GM13976 (cell line): Measurements from ENCODE around the gene PSTPIP2.
"Not testable (repeated sequence)": the region's sequence is repeated elsewhere in the genome, so short reads cannot be mapped to it uniquely, and the experiment has no call there.

Source experiments
- DNase-seq: peaks from one replicate; pipeline ENCODE4 v3.0.0; 2012; ENCODE audit warnings: low spot score
- in situ Hi-C: fragments of 300-500 bp; cut with MboI; formaldehyde crosslinking; loops from one replicate; pipeline ENCODE4 v1.12.0; 2022; ENCODE audit warnings: low sequenced_read_pairs, mixed read lengths, inconsistent platforms; ENCODE audit not compliant: unreplicated experiment
- TF ChIP-seq, protein P1 (sequence below): IDR thresholded peaks from 2 replicates; pipeline ENCODE4 v1.5.1; 2012; ENCODE audit warnings: borderline replicate concordance, mild to moderate bottlenecking; ENCODE audit not compliant: insufficient read depth; ENCODE audit errors: extremely low read depth, missing control alignments, control extremely low read depth

PSTPIP2 gene

DNA sequence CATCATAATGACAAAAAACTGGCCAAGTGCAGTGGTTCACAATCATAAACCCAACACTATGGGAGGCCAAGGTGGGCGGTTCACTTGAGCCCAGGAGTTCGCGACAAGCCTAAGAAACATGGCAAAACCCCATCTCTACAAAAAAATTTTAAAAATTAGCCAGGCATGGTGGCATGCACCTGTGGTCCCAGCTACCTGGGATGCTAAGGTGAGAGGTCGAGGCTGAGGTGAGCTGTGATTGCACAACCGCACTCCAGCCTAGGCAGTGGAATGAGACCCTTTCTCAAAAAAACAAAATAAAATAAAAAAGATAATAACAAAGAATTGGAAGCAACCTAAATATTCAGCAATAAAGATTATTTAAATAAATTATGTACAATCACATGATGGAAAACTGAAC lies 21.8 kb downstream of the PSTPIP2 start:
- DNase-seq = no peak
- TF ChIP-seq, protein P1, sequence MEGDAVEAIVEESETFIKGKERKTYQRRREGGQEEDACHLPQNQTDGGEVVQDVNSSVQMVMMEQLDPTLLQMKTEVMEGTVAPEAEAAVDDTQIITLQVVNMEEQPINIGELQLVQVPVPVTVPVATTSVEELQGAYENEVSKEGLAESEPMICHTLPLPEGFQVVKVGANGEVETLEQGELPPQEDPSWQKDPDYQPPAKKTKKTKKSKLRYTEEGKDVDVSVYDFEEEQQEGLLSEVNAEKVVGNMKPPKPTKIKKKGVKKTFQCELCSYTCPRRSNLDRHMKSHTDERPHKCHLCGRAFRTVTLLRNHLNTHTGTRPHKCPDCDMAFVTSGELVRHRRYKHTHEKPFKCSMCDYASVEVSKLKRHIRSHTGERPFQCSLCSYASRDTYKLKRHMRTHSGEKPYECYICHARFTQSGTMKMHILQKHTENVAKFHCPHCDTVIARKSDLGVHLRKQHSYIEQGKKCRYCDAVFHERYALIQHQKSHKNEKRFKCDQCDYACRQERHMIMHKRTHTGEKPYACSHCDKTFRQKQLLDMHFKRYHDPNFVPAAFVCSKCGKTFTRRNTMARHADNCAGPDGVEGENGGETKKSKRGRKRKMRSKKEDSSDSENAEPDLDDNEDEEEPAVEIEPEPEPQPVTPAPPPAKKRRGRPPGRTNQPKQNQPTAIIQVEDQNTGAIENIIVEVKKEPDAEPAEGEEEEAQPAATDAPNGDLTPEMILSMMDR = no peak
- in situ Hi-C loops = no loop called here

DNA sequence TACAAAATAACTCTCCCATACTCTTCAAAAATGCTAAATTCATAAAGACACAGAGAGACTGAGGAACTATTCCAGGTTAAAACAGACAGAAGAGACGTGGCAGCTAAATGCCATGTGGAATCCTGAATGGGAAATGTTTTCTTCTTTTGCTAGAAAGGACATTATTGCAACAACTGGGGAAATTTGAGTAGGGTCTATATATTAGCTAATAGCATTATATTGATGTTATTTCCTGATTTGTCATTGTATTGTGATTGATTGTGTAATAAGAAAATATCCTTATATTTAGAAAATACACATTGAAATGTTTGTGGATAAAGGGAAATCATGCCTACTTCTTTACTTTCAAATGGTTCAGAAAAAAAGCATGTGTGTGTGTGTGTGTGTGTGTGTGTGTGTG lies 23.4 kb downstream of the PSTPIP2 start:
- TF ChIP-seq, protein P1 = no peak
- in situ Hi-C loops = no loop called here
- DNase-seq = no peak

DNA sequence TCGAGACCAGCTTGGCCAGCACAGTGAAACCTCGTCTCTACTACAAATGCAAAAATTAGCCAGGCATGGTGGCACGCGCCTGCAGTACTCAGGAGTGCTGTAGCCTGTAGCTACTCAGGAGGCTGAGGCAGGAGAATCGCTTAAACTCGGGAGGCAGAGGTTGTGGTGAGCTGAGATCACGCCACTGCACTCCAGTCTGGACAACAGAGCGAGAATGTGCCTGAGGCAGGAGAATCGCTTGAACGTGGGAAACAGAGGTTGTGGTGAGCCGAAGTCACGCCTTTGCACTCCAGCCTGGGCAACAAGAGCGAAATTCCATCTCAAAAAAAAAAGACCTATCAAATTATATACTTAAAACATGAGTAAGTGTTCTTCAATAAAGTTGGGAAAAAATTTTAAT lies 24.7 kb downstream of the PSTPIP2 start:
- DNase-seq, in situ Hi-C loops: not testable (repeated sequence)

DNA sequence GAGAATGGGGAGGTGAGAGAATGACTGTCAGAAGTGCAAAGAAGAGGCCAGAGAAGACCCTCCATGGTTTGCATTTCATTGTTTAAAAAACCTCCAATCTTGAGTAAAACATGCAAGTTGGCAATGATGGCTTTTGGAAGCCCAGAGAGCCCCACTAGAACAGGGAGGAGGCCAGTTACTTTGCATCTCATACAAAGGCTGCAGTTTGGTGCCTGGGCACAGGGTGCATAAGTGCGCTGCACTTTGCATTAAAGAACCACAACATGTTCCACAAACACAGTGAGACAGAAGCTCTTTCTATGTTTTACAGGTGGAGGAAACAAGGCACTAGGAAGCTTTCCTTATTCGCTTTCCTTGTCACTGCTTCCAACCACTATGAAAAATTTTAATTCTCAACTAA lies 25.4 kb downstream of the PSTPIP2 start:
- TF ChIP-seq, protein P1 = no peak
- in situ Hi-C loops = no loop called here

DNA sequence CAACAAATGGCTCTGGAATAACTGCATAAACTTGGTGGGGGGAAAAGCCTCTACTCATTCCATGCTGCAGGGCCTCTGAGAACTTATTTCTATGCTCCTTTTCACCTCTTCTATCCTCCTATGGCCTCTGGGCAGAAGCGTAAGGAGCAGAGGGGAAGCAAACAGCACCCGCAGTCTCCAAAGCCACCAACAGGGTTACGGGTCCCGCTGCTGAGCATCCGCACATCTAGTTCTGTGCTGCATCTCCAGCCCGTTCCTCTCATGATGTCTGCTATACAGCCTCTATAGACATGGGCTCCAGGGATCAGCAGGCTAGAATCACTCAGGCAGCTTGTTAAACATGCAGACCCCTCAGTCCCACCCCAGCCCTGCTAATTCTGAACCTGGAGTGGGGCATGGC lies 25.9 kb downstream of the PSTPIP2 start:
- DNase-seq = no peak
- in situ Hi-C loops = no loop called here
- TF ChIP-seq, protein P1 = no peak

More for the DNA sequence above, 25.4 kb downstream of the PSTPIP2 start:
- DNase-seq = no peak

DNA sequence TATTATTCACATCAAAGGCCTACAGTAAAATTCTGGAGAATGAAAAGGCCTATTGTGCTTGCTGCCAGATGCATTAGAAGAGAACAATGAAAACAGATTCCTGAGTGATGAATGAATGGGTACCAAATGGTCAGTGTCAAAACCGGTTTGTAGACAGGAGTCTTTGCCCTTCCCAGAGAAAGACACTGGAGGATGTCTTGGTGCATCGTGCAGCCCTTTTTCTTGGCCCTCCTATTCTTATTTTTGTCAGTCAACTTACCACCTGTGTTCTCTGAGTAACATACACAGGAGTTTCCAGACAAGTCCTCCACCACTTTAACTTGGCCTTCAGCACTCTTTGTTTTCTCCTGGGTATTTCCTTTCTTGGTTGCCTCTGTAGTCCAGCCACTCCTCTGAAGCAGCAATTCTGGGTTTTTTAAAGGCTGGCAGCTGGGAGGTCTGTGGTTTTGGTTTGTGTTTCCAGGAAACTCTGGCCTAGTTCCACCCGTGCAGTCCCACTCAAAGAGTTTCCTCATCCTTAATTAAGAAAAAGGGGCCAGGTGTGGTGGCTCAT lies 29.4 kb downstream of the PSTPIP2 start:
- TF ChIP-seq, protein P1 = no peak
- no peak for DNase-seq
- in situ Hi-C loops = no loop called here

DNA sequence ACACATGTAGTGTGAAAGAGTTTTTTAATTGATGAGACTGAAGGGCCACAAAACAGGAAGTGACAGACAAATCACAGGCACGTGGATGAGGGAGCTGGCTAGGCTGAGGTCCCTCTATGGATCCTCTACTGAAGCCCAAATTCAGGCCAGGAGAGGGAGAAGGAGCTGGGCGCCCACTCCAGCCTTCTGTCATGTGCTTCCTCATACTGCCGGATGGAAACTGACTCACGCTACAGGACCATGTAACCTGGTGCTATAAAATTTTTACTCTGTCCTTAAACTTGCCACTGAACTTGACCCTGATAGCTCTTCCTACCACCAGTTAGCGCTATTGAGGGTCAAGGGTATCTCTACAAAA lies 31.3 kb downstream of the PSTPIP2 start:
- DNase-seq = no peak
- TF ChIP-seq, protein P1 = no peak
- in situ Hi-C loops = no loop called here
